HG03066 (cell line): Measurements from ENCODE around the gene NOSTRIN.
"Not testable (repeated sequence)": the region's sequence is repeated elsewhere in the genome, so short reads cannot be mapped to it uniquely, and the experiment has no call there.

Source experiments
- ATAC-seq: cut with Tn5 transposase; IDR thresholded peaks from one replicate; pipeline ENCODE4 v1.9.1; 2021; ENCODE audit warnings: low read depth; ENCODE audit not compliant: unreplicated experiment

The NOSTRIN gene

GRCh38 chr2:168870824-168871223 is 68.4 kb downstream of the NOSTRIN start:
- ATAC-seq, result not testable (repeated sequence)

DNA sequence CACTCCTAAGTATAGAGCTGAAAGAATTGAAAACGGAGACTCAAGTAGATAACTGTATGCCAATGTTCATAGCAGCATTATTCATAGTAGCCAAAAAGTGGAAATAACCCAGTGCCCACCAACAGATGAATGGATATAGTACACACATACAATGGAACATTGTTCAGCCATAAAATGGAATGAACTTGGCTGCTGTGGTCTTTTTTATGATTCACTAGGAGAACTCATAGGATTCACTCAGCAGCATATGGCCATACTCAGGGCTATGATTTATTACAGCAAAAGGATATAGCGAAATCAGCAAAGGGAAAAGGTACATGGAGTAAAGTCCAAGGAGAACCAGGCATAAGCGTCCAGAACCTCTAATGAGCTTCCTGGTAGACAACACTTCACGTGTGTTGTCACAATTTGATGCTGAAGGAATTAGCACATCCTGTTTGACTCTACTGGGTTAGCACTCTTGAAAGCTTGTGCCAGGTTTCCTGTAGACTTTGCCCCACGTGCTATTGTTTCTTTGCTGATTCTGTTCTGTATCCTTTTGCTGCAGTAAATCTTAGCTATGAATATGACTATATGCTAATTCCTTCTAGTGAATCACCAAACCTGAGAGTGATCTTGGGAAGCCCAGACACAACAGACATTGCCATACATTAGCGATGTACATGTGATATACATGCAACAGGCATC is 72.1 kb downstream of the NOSTRIN start:
- ATAC-seq, result no peak

DNA sequence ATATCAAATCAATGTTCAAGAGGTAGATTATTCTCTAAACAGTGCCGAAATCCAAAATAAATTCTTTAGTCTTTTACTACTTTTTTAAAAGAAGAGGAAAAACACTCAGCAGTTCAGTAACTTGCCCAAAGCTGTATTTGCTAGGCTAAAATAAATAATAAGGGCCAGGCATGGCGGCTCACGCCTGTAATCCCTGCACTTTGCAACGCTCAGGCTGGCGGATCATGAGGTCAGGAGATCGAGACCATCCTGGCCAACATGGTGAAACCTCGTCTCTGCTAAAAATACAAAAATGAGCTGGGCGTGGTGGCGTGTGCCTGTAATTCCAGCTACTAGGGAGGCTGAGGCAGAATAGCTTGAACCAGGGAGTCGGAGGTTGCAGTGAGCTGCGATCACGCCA is 79.7 kb downstream of the NOSTRIN start:
- not testable (repeated sequence) for ATAC-seq

DNA sequence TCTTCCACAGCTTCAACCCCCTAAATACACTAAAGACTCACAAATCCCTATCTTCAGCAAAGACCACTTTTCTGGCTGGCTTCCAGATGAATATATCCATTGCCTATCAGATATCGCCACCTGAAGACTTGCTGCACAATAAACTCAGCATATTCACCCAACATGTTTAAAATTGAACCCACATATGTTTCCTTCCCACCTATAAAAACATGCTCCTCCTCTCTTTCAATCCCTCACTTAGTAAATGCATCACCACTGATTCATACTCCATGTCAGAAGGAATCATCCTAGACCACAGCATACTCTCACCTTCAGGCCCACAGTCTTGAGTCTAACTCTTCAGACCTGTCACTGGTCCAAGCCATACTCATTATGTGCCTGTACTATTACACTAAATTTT is 82.5 kb downstream of the NOSTRIN start:
- ATAC-seq, result no peak

- no peak for ATAC-seq
These were observed 87.2 kb downstream of the NOSTRIN start for GRCh38 chr2:168889635-168890005.

DNA sequence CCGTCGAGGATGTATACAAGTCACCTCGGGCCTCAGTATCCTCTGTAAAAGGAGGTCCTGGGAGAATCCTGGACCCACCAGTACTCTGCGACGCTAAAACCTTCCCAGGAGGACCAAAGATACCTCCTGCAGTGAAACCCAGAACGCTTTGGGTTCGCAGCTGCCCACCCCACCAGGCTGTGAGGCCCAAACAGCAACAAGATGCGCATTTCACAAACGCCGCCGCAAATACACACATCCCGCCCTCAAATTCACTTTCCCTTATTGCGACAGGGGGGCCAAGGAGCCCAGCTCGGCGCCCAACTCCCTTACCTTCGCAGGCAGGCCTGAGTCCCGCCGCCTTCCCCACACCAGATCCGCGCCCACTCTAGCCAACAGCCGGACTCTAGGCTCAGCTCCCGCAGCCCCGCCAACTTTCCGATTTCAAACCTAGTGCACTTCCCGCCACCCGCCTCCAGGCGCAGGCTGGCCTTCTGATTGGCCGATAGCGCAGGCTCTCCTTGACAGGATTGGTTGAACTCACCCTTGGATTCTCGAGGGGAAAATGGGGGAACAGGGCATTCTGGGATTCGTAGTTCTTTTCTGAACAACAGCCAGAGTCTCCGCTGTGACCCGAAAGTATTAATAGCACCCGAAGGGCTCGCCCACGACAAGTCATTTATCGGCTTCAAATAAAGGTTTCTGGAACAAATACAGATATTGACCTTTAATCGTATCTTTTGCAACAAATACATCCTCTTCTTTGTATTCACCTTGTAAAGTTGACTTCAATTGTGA is 87.8 kb downstream of the NOSTRIN start, which contains the start of gene SPC25:
Gene SPC25, minus strand, starts transcription at position 425 of the 777 bp plus-strand sequence. CDS start 911 bp downstream, outside the sequence.
- ATAC-seq, result peak; percentile 100

- no peak for ATAC-seq
These were observed 89.9 kb downstream of the NOSTRIN start for GRCh38 chr2:168892327-168892726.

- ATAC-seq, result no peak
These were observed 91.7 kb downstream of the NOSTRIN start for GRCh38 chr2:168894101-168894500.

DNA sequence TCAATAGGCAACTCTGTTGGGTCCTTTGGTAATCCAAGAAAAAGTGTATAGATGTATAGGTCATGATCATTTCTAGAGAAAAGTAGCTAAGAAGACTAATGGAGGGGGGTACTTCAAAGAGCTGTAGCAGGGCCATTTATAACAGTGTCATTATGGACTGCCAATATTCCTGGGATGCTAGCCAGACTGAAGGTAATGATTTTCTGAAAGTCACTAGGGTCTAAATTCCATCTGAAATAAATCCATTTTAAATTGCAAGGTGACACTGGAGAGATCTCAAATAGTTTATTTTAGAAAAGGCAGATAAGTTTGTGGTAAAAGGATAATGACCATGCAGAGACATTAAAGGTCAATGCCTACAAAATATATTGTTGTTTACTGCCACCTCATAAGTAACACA is 92.3 kb downstream of the NOSTRIN start:
- no peak for ATAC-seq

DNA sequence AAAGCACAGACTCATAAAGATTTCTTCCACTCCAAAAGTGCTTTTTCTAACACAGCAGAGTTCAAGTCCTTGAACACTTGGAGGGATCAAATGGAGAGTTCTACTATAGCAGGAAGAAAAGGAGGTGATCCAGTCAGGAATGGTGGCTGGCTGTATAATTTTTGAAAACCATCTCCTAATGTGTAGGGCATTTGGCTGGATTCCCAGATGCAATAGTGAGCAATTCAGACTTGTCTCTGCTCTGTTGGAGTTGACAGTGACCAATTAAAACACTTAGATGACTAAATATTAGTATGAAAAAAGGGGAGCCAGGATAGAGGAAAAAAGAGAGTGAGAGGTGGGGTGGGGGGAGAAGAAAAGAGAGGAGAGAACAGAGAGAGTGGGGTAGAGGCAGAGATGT is 93.3 kb downstream of the NOSTRIN start:
- ATAC-seq, result no peak

GRCh38 chr2:168896783-168897182 is 94.3 kb downstream of the NOSTRIN start:
- no peak for ATAC-seq

DNA sequence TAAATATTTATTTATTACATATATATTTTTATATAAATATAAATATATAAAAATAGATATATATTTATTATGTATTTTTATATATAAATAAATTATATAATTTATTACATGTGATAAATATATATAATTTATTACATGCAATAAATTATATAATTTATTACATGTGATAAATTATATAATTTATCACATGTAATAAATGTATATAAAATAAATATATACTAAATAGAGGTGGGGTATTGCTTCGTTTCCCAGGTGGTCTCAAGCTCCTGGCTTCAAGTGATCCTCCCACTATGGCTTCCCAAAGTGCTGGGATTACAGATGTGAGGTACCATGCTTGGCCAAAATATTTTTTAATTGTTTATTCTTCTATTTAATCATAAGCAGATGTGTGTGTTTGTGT is 95.0 kb downstream of the NOSTRIN start:
- ATAC-seq, result no peak

GRCh38 chr2:168901003-168901402 is 98.6 kb downstream of the NOSTRIN start, which contains the start of gene G6PC2:
Gene G6PC2 (plus strand): TSS chr2:168901291. CDS start chr2:168901332, 41 bp downstream.
- no peak for ATAC-seq

GRCh38 chr2:168903888-168904287 is 101.5 kb downstream of the NOSTRIN start:
- ATAC-seq, result no peak

- ATAC-seq, result no peak
These were observed 101.9 kb downstream of the NOSTRIN start for GRCh38 chr2:168904358-168904757.

- no peak for ATAC-seq
These were observed 105.7 kb downstream of the NOSTRIN start for GRCh38 chr2:168907940-168908662.

- no peak for ATAC-seq
These were observed 107.9 kb downstream of the NOSTRIN start for GRCh38 chr2:168910330-168910729.

DNA sequence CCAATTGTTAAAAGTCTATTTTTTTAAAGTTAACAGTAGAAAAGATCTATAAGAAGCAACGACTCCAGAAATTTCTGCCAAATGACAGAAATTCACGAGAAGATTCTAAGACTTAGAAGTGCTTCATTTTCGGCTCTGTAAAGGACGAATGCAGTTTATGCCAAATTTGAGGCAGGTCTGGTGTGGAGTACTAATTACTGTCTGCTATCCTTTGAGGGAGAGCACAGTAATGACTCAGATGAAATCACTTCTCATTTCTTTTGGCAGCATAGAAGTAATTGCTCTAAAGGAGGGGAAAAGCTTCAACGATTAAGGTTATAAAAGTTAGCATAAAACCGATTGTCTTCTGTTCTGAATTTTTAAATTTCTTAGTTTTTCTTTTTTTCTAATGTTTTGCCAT is 110.0 kb downstream of the NOSTRIN start:
- no peak for ATAC-seq

DNA sequence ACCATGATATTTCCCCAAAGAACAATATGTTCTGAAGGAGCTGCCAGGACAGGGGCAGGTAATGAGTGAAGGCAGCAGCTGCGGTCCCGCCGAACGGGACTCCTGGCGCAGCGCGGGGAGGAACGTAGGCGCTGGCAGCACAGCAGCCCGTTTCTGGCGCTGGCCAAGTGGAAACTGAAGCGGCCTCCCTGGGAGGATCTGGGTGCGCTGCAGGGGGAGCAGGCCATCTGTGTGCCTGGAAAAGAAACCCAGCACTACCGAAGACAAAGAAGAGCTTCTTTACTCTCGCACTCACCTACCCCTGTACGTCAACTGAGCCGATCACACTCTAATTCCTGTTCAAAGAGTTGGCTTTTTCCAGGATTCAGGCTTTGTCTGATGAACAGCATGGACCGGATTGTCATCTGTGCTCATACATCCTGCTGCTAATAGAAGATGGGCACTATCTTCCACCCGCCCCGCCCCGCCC is 110.5 kb downstream of the NOSTRIN start:
- no peak for ATAC-seq

GRCh38 chr2:168913495-168913894 is 111.1 kb downstream of the NOSTRIN start:
- no peak for ATAC-seq
